Cardiac fibroblast (primary cell): ENCODE measurements around the gene ANKRD40.

Experiments used
- DNase-seq, 2 donors: peaks; one replicate each; pipeline versions ENCODE4 v3.0.0 to v3.0.0-alpha.2; 2010; ENCODE audit warnings: low read depth in 2 of 2
- H3K4me3 ChIP-seq, 2 donors: replicated peaks in 1 of 2; 1 replicate in 1 of 2; 2 replicates in 1 of 2; pipeline ENCODE4 v1.5.1; 2011; ENCODE audit warnings: low read depth in 2 of 2, low read length in 2 of 2, mild to moderate bottlenecking in 2 of 2, moderate library complexity in 1 of 2
- CTCF ChIP-seq: IDR thresholded peaks from one replicate; pipeline ENCODE4 v1.5.1; 2011; ENCODE audit warnings: low read depth, mild to moderate bottlenecking, low read length, inconsistent platforms

ANKRD40 gene

GRCh38 chr17:50689956-50690886, 17.5 kb downstream of the ANKRD40 start:
- no peak for DNase-seq
- no peak overlapping the region for H3K4me3 ChIP-seq
- TF ChIP-seq CTCF: no peak

- no peak for TF ChIP-seq CTCF
Observed at GRCh38 chr17:50689251-50689650, 18.5 kb downstream of the ANKRD40 start.

GRCh38 chr17:50688245-50688644, 19.5 kb downstream of the ANKRD40 start:
- no peak overlapping the region for H3K4me3 ChIP-seq
- no peak for DNase-seq
- no peak for TF ChIP-seq CTCF

More at GRCh38 chr17:50689251-50689650, 18.5 kb downstream of the ANKRD40 start:
- peak; percentile 50 to 65 for DNase-seq
- no peak overlapping the region for H3K4me3 ChIP-seq

GRCh38 chr17:50687200-50688066, 20.3 kb downstream of the ANKRD40 start:
- peak in 1 of 2 donors; percentile 78 for DNase-seq
- no peak for TF ChIP-seq CTCF
- no peak overlapping the region for H3K4me3 ChIP-seq

GRCh38 chr17:50686494-50687199, 21.1 kb downstream of the ANKRD40 start:
- TF ChIP-seq CTCF: no peak
- H3K4me3 ChIP-seq: no peak overlapping the region
- DNase-seq: peak; percentile 48 to 81
